ENCODE results near the gene PRKCZ.

- TF ChIP-seq CTCF (conservative IDR thresholded peaks at IDR 0.05): no peak
- no peak for TF ChIP-seq EZH2 (IDR thresholded peaks at IDR 0.05; ENCODE audit: low read depth)
These were observed 184.5 kb downstream of the PRKCZ start for GRCh38 chr1:2234762-2235113.

Measured in PC-9 (cell line).